Heart right ventricle (tissue), 16 donors: ENCODE measurements around the gene STRN3. TPM values are rescaled to one million over a fixed set of nuclear protein-coding genes. Genes with fewer than 3 reads are reported as not detected.
A peak's percentile ranks its signal among the peaks of the same experiment; 100 is the strongest.

Experiments
- ATAC-seq, 8 donors: fragments of 200-7000 bp; cut with Tn5 transposase; one replicate each; pipeline ENCODE4 v1.9.1; 2020; ENCODE audit warnings: mild to moderate bottlenecking in 8 of 8, moderate library complexity in 8 of 8, moderate number of reproducible peaks in 1 of 8
- DNase-seq, 2 donors: peaks; one replicate each; pipeline ENCODE4 v3.0.0-alpha.2; 2020
- H3K27ac ChIP-seq, 10 donors: fragments of 200-600 bp; sonication (generic) in 2 of 10; one replicate each; pipeline versions ENCODE4 v1.5.0 to v1.8.0; 2020 to 2022; ENCODE audit warnings: mild to moderate bottlenecking in 3 of 10
- H3K27me3 ChIP-seq, 7 donors: fragments of 200-600 bp; one replicate each; pipeline ENCODE4 v1.8.0; 2021 to 2022; ENCODE audit warnings: mild to moderate bottlenecking in 2 of 7
- H3K36me3 ChIP-seq, 9 donors: fragments of 200-600 bp; sonication (generic) in 1 of 9; one replicate each; pipeline versions ENCODE4 v1.5.0 to v1.8.0; 2020 to 2022; ENCODE audit warnings: mild to moderate bottlenecking in 2 of 9
- H3K4me1 ChIP-seq, 9 donors: fragments of 200-600 bp; sonication (generic) in 1 of 9; one replicate each; pipeline versions ENCODE4 v1.5.0 to v1.8.0; 2020 to 2022; ENCODE audit warnings: mild to moderate bottlenecking in 4 of 9
- H3K4me3 ChIP-seq, 10 donors: fragments of 200-600 bp; sonication (generic) in 2 of 10; one replicate each; pipeline versions ENCODE4 v1.5.0 to v1.8.0; 2020 to 2022; ENCODE audit warnings: mild to moderate bottlenecking in 7 of 10, moderate library complexity in 2 of 10
- H3K9me3 ChIP-seq, 11 donors: fragments of 200-600 bp in 10 of 11; sonication (generic) in 2 of 11; one replicate each; pipeline versions ENCODE4 v1.5.0 to v1.8.0; 2013 to 2022; ENCODE audit warnings: mild to moderate bottlenecking in 2 of 11, control low read depth in 1 of 11, moderate library complexity in 1 of 11
- WGBS, 2 donors: extraction: QIAGEN DNeasy Blood & Tissue Kit; methylation state at CpG; one replicate each; pipeline ENCODE4 v1.1.7; 2013; ENCODE audit warnings: inconsistent platforms in 1 of 2; 5-methylcytosine and 5-hydroxymethylcytosine counted together
- intact Hi-C, 10 donors: fragments of 100-400 bp; cut with DNase I; formaldehyde crosslinking; loops; one replicate each; pipeline versions ENCODE4 v1.11.1 to v1.14.2; 2022
- polyA plus RNA-seq, 2 donors: library from polyadenylated mRNA; stranded (reverse); fragments of 200-250 nt; gene quantifications; one replicate each; pipeline ENCODE4 v1.2.3, GENCODE V29; 2013
- total RNA-seq, 10 donors: library from RNA; stranded (reverse); fragmentation: NEBNext Ultra II Directional in 3 of 10; extraction: Animal tissue kit (Norgen Biotek cat#: 25700) in 3 of 10; gene quantifications; one replicate each; pipeline versions ENCODE4 v1.2.1 to v1.2.4, GENCODE V29; 2021 to 2023
- TF ChIP-seq, protein P1 (sequence below), 9 donors: fragments of 200-600 bp; sonication (generic) in 2 of 9; IDR thresholded peaks; one replicate each; pipeline versions ENCODE4 v1.5.0 to v1.8.0; 2021 to 2022; ENCODE audit warnings: antibody characterized with exemption in 9 of 9, mild to moderate bottlenecking in 5 of 9, moderate library complexity in 1 of 9
- donor health status: Arrhythmogenic right ventricular cardiomyopathy.
- donor health status: ischemic (EF 13 %, LVEDD 7.1; RV severe dilation, severe dysfunction).
- donor health status: healthy with polysubstance abuse.
- donor health status: DM: no; HTN: yes; CAD: no.
- donor health status: DM: no; HTN: no; CAD: no.
- donor health status: ischemic (EF 25% LVEDD 6.9; RV normal size, moderate dysfunction).
- donor health status: ischemic (EF 25% LVEDD 5.7; RV mildly dilated, moderate dysfunction).
- donor health status: healthy.
- donor health status: DM: yes; HTN: yes; CAD: no.
- donor health status: Ischemic cardiomyopathy.
- donor health status: ischemic (EF 35%, LVEDD 5.7; RV mildly dilated, moderate dysfunction).
- donor health status: nonischemic (EF 11% LVEDD 7.7; RV severe dilation, severe dysfunction).
- donor health status: DM: yes; HTN: yes; CAD: no.
- donor health status: PGD.
- donor health status: ischemic (EF 29% LVEDD 5.4; RV normal size, mild dysfunction).
- donor health status: nonischemic (EF 23%, LVEDD 6.1; RV moderate dilation, normal function).

STRN3 gene
- total and polyA plus RNA-seq, 12 donors: 10.5 to 60.4 (median 50.2) TPM

DNA sequence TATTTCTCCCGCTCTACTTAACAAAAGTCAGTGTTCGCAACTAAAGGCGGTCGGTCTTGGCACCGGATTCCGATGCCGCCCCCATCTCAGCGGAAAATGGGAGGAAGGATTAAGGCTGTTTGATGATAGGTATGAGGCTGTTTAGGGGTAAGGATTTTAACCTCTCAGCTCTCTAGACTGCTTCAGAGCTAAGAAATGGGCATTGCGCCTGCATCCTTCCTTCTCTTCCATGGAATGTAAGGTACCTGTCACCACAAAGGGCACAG, 150.5 kb downstream of the STRN3 start:
- H3K36me3 ChIP-seq: no peaks in the 10 kb centered on the region
- H3K27ac ChIP-seq: no peak overlapping the region
- peaks cover 9 to 70% (median 56%) of the 10 kb centered on the region in 7 donors for H3K27me3 ChIP-seq
- WGBS, 2 donors: 21 to 25% methylated on average over 9 of the region's 9 CpGs
- TF ChIP-seq, protein P1, sequence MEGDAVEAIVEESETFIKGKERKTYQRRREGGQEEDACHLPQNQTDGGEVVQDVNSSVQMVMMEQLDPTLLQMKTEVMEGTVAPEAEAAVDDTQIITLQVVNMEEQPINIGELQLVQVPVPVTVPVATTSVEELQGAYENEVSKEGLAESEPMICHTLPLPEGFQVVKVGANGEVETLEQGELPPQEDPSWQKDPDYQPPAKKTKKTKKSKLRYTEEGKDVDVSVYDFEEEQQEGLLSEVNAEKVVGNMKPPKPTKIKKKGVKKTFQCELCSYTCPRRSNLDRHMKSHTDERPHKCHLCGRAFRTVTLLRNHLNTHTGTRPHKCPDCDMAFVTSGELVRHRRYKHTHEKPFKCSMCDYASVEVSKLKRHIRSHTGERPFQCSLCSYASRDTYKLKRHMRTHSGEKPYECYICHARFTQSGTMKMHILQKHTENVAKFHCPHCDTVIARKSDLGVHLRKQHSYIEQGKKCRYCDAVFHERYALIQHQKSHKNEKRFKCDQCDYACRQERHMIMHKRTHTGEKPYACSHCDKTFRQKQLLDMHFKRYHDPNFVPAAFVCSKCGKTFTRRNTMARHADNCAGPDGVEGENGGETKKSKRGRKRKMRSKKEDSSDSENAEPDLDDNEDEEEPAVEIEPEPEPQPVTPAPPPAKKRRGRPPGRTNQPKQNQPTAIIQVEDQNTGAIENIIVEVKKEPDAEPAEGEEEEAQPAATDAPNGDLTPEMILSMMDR (IDR thresholded peaks at IDR 0.05): no peak
- no peaks in the 10 kb centered on the region for H3K9me3 ChIP-seq
- intact Hi-C loops: loop anchor here in 1 of 10 donors (10.0 kb wide), 1 partner anchor 1811 kb away; no protein-coding TSS in a partner anchor
- H3K4me1 ChIP-seq: peaks cover 11 to 21% (median 16%) of the 10 kb centered on the region in 9 donors
- DNase-seq: no peak
- peak overlapping the region in 1 of 10 donors; percentile 57 for H3K4me3 ChIP-seq
- ATAC-seq: no peak

DNA sequence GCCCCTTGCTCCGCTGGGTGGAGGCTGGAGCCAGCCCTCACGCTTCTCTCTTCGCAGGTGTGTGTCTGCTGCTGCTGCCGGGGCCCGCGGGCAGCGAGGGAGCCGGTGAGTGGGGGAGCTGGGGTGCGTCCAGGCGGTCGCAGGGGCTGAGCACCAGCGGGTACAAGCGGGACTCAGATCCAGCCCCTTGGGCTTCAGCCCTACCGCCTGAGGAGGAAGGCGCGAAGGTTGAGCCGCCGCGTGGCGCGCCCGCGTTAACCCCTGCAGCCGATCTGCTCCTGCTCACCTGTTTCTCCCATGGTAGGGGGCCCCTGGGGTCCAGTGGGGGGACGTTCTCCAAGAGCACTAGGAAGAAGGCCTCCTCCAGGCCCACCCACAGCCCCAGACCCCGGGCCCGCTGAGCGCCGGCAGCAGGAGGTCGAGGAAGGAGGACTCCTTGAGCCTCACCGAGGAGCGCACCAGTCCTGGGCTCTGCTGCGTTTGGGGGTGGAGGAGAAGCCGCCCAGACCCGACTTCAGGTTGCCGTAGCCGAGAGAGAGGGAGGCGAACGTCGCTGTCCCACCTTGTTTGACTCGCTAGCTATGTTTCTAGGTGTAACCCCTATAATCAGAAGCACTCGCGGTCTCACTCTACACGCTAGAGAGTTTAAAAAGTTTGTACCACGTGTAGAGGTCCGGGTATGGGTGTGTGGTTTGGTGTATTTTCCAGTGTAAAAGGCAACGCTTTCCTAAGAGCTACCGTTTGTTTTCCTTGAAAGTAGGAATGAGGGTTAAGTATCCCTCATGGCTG, 151.0 kb downstream of the STRN3 start:
- Histone ChIP-seq H3K36me3 (no peaks in the 10 kb centered on the region), H3K9me3 (no peaks in the 10 kb centered on the region), H3K27me3 (peaks cover 9 to 70% (median 56%) of the 10 kb centered on the region in 7 donors), H3K4me3 (peak overlapping the region; percentile 44 to 83 (median 64)), H3K4me1 (peaks cover 11 to 21% (median 16%) of the 10 kb centered on the region in 9 donors), H3K27ac (no peak overlapping the region)
- WGBS, 2 donors: 2 to 3% methylated on average over 48 of the region's 48 CpGs
- DNase-seq: peak in 1 of 2 donors; percentile 17
- intact Hi-C loops: loop anchor here in 1 of 10 donors (10.0 kb wide), 1 partner anchor 1810 kb away; no protein-coding TSS in a partner anchor
- peak in 7 of 8 donors; percentile 14 to 72 (median 29) for ATAC-seq
- TF ChIP-seq, protein P1 (IDR thresholded peaks at IDR 0.05): no peak

DNA sequence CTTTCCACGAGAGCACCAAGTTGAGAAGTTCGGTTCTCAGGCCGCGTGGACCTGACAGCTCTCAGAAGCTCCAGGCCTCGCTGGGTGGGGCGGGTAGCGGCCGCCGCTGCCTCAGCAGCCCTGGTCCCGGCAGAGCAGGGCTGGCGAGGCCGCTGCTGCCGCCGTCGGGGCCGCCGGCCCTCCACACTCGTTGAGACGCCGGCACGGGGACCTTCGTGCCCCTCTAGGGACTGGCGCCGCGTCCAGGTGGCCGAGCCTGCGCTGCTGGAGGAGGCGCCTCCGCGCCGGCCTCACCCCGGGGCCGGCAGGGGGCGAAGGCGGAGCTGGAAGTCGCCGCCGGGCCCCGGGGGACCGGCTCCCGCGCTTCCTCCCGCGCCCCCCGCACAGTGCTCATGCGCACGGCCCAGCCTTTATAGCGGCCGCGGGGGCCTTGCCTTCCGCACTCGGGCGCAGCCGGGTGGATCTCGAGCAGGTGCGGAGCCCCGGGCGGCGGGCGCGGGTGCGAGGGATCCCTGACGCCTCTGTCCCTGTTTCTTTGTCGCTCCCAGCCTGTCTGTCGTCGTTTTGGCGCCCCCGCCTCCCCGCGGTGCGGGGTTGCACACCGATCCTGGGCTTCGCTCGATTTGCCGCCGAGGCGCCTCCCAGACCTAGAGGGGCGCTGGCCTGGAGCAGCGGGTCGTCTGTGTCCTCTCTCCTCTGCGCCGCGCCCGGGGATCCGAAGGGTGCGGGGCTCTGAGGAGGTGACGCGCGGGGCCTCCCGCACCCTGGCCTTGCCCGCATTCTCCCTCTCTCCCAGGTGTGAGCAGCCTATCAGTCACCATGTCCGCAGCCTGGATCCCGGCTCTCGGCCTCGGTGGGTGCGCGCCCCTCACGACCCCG, 151.8 kb downstream of the STRN3 start, which contains the start of gene COCH:
TSS of gene COCH (plus strand) at position 440 of the 879 bp plus-strand sequence. CDS start at position 820, 380 bp downstream.
- Histone ChIP-seq H3K36me3 (no peaks in the 10 kb centered on the region), H3K27ac (no peak within 1 kb of the TSS), H3K27me3 (peaks cover 9 to 70% (median 56%) of the 10 kb centered on the region in 7 donors), H3K4me1 (peaks cover 11 to 21% (median 16%) of the 10 kb centered on the region in 9 donors), H3K9me3 (no peaks in the 10 kb centered on the region), H3K4me3 (peak within 1 kb of the TSS; percentile 44 to 83 (median 64))
- ATAC-seq: peak; percentile 50 to 82 (median 73)
- TF ChIP-seq, protein P1 (IDR thresholded peaks at IDR 0.05): peak in 7 of 9 donors; percentile 7 to 53 (median 37)
- peak; percentile 17 to 36 for DNase-seq
- 2 to 3% methylated on average over 92 to 99 of the region's 99 CpGs for WGBS, 2 donors
- intact Hi-C loops: loop anchor here in 1 of 10 donors (10.0 kb wide), 1 partner anchor 1810 kb away; no protein-coding TSS in a partner anchor
